Fibroblast of lung (primary cell): ENCODE measurements around the gene DNPH1.

ENCODE experiments used
- CTCF ChIP-seq, 2 donors: IDR thresholded peaks in 1 of 2; conservative IDR thresholded peaks in 1 of 2; 1 replicate in 1 of 2; 2 replicates in 1 of 2; pipeline ENCODE4 v1.5.1; 2011 to 2012; ENCODE audit warnings: low read length in 2 of 2, control low read depth in 1 of 2, inconsistent platforms in 1 of 2, low read depth in 1 of 2, mild to moderate bottlenecking in 1 of 2
- EZH2 ChIP-seq: IDR thresholded peaks from 2 replicates; pipeline ENCODE4 v1.5.1; 2012; ENCODE audit warnings: low read length, control low read depth, mild to moderate bottlenecking; ENCODE audit errors: missing control alignments

- TF ChIP-seq CTCF (conservative IDR thresholded peaks at IDR 0.05 in 1 of 2, IDR thresholded peaks at IDR 0.05 in 1 of 2; ENCODE audit: low read depth in 1 of 2, low read length in 2 of 2) (no peak), EZH2 (no peak)
Measured at GRCh38 chr6:43277643-43278523, 48.6 kb upstream of the DNPH1 start.
